WTC11 (cell line): ENCODE data around the gene ATP5MC2. TPM values are rescaled to one million over a fixed set of nuclear protein-coding genes. Genes with fewer than 3 reads are reported as not detected.

Source experiments
- ATAC-seq: fragments of 200-7000 bp; cut with Tn5 transposase; 2 replicates; pipeline ENCODE4 v1.10.0; 2021; ENCODE audit warnings: mild to moderate bottlenecking, moderate library complexity
- CTCF ChIA-PET: fragments of 300-600 bp; sonication (Branson Sonifier 250); formaldehyde crosslinking; loops from one replicate; lab custom pipeline; 2021; ENCODE audit warnings: antibody characterized with exemption; lab: Charles Lee
- POLR2A ChIA-PET: fragments of 350-600 bp; sonication (Branson Sonifier 250); formaldehyde crosslinking; loops from one replicate; lab custom pipeline; 2021; ENCODE audit warnings: antibody characterized with exemption; lab: Charles Lee
- DNase-seq: peaks from one replicate; pipeline ENCODE4 v3.0.0; 2021; ENCODE audit warnings: low spot score
- H3K27ac Mint-ChIP-seq: 2 replicates; pipeline ENCODE4 v1.8.0; 2021; ENCODE audit warnings: mixed read lengths
- H3K27me3 Mint-ChIP-seq: 2 replicates; pipeline ENCODE4 v1.8.0; 2021; ENCODE audit warnings: low read depth, mild to moderate bottlenecking, moderate library complexity, mixed read lengths
- H3K36me3 Mint-ChIP-seq: 2 replicates; pipeline ENCODE4 v1.8.0; 2021; ENCODE audit warnings: mixed read lengths
- H3K4me1 Mint-ChIP-seq: 2 replicates; pipeline ENCODE4 v1.8.0; 2022; ENCODE audit warnings: mixed read lengths
- H3K4me3 Mint-ChIP-seq: 2 replicates; pipeline ENCODE4 v1.8.0; 2021; ENCODE audit warnings: mild to moderate bottlenecking, moderate library complexity, mixed read lengths
- H3K9me3 Mint-ChIP-seq: 2 replicates; pipeline ENCODE4 v1.8.0; 2021; ENCODE audit warnings: mixed read lengths
- AFF4 ChIP-seq: sonication (generic); formaldehyde crosslinking; IDR thresholded peaks from 2 replicates; pipeline ENCODE4 v1.8.1; 2023; ENCODE audit warnings: mild to moderate bottlenecking, missing genetic modification reagents, borderline replicate concordance
- ATF1 ChIP-seq: sonication (generic); formaldehyde crosslinking; IDR thresholded peaks from 2 replicates; pipeline ENCODE4 v1.8.1; 2023; ENCODE audit warnings: mild to moderate bottlenecking, moderate library complexity, missing genetic modification reagents
- CBFB ChIP-seq: sonication (generic); formaldehyde crosslinking; IDR thresholded peaks from 2 replicates; pipeline ENCODE4 v1.8.1; 2022; ENCODE audit warnings: mild to moderate bottlenecking, low read depth, missing genetic modification reagents
- CREB1 ChIP-seq: sonication (generic); formaldehyde crosslinking; IDR thresholded peaks from 2 replicates; pipeline ENCODE4 v1.8.0; 2023; ENCODE audit warnings: mild to moderate bottlenecking, missing genetic modification reagents
- FOXP1 ChIP-seq: sonication (generic); formaldehyde crosslinking; IDR thresholded peaks from 2 replicates; pipeline ENCODE4 v1.8.0; 2022; ENCODE audit warnings: missing genetic modification reagents, mild to moderate bottlenecking, moderate library complexity, borderline replicate concordance
- GRHL2 ChIP-seq: fragments of 250-450 bp; sonication (Bioruptor Pico); IDR thresholded peaks from 2 replicates; pipeline ENCODE4 v1.8.0; 2022; ENCODE audit warnings: mild to moderate bottlenecking, moderate library complexity; ENCODE audit not compliant: insufficient replicate concordance, severe bottlenecking
- JAZF1 ChIP-seq: fragments of 250-450 bp; sonication (Bioruptor Pico); IDR thresholded peaks from 2 replicates; pipeline ENCODE4 v1.9.0; 2021; ENCODE audit warnings: moderate library complexity, mild to moderate bottlenecking, inconsistent platforms
- MYBL2 ChIP-seq: sonication (generic); formaldehyde crosslinking; IDR thresholded peaks from 2 replicates; pipeline ENCODE4 v1.8.1; 2023; ENCODE audit warnings: mild to moderate bottlenecking, moderate library complexity, missing genetic modification reagents
- NFE2L1 ChIP-seq: sonication (generic); formaldehyde crosslinking; IDR thresholded peaks from 2 replicates; pipeline ENCODE4 v1.8.1; 2023; ENCODE audit warnings: missing genetic modification reagents
- NR3C1 ChIP-seq: sonication (generic); formaldehyde crosslinking; conservative IDR thresholded peaks from 2 replicates; pipeline ENCODE4 v1.8.1; 2023; ENCODE audit warnings: low read depth, mild to moderate bottlenecking, missing genetic modification reagents
- PRRX2 ChIP-seq: fragments of 250-450 bp; sonication (Bioruptor Pico); IDR thresholded peaks from 2 replicates; pipeline ENCODE4 v1.8.0; 2021; ENCODE audit warnings: mild to moderate bottlenecking
- RELA ChIP-seq: sonication (generic); formaldehyde crosslinking; IDR thresholded peaks from 2 replicates; pipeline ENCODE4 v1.8.1; 2022; ENCODE audit warnings: missing genetic modification reagents, mild to moderate bottlenecking, borderline replicate concordance
- TEAD1 ChIP-seq: sonication (generic); formaldehyde crosslinking; IDR thresholded peaks from 2 replicates; pipeline ENCODE4 v1.8.0; 2022; ENCODE audit warnings: mild to moderate bottlenecking, missing genetic modification reagents
- TEAD4 ChIP-seq: sonication (generic); formaldehyde crosslinking; IDR thresholded peaks from 2 replicates; pipeline ENCODE4 v1.8.0; 2022; ENCODE audit warnings: mild to moderate bottlenecking, missing genetic modification reagents
- ZNF121 ChIP-seq: sonication (generic); formaldehyde crosslinking; IDR thresholded peaks from 2 replicates; pipeline ENCODE4 v1.8.0; 2023; ENCODE audit warnings: missing genetic modification reagents
- ZNF232 ChIP-seq: sonication (generic); formaldehyde crosslinking; IDR thresholded peaks from 2 replicates; pipeline ENCODE4 v1.8.0; 2022; ENCODE audit warnings: mild to moderate bottlenecking, missing genetic modification reagents
- ZNF416 ChIP-seq: fragments of 250-450 bp; sonication (Bioruptor Pico); IDR thresholded peaks from 2 replicates; pipeline ENCODE4 v1.9.0; 2021; ENCODE audit warnings: mild to moderate bottlenecking, inconsistent platforms
- ZSCAN18 ChIP-seq: fragments of 250-450 bp; sonication (Bioruptor Pico); IDR thresholded peaks from 2 replicates; pipeline ENCODE4 v2.1.2; 2022; ENCODE audit warnings: mild to moderate bottlenecking, moderate library complexity
- total RNA-seq: library from RNA; stranded (reverse); gene quantifications from 3 replicates; pipeline ENCODE4 v1.2.3, GENCODE V29; 2021
- TF ChIP-seq, protein P1 (sequence below): sonication (generic); formaldehyde crosslinking; IDR thresholded peaks from 2 replicates; pipeline ENCODE4 v1.8.1; 2022; ENCODE audit warnings: missing genetic modification reagents, borderline replicate concordance
- TF ChIP-seq, protein P2 (sequence below): fragments of 250-450 bp; sonication (Bioruptor Pico); IDR thresholded peaks from 2 replicates; pipeline ENCODE4 v1.9.0; 2021; ENCODE audit warnings: mild to moderate bottlenecking, borderline replicate concordance

The ATP5MC2 gene
- total RNA-seq, 1 experiment from 2014 or later = 411 TPM

DNA sequence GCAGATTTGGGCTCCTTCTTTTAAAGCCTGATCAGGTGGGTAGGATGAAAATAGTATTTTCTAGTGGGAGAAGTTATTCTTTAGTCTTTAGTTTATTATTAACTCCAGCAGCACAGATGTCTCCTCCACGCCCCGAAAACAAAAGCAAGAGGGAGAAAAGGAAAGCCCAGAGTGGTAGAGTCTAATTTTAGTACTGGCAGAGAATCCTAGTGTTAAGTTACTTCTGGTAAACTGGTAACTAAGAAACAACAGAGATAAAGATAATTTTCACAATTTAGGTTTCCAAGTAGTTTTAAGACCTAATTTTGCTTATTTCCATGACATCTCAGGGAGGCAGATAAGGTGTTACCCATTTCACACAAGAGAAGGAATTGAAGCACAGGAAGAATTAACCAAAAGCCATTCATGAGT lies 16.3 kb downstream of the ATP5MC2 start:
- Mint-ChIP-seq H3K27ac (peak overlapping the region; percentile 96), H3K4me1 (peaks cover 14% of the 10 kb centered on the region), H3K27me3 (no peaks in the 10 kb centered on the region), H3K9me3 (no peaks in the 10 kb centered on the region), H3K36me3 (peaks cover 20% of the 10 kb centered on the region), H3K4me3 (no peak overlapping the region)
- no peak for DNase-seq
- ATAC-seq = no peak
- TF ChIP-seq TEAD4 (CRISPR knock-in tag) (no peak), NR3C1 (CRISPR knock-in tag) (no peak), RELA (CRISPR knock-in tag) (no peak), FOXP1 (CRISPR knock-in tag) (no peak), TEAD1 (CRISPR knock-in tag) (no peak), MYBL2 (CRISPR knock-in tag) (no peak), PRRX2 (no peak)
- TF ChIP-seq, protein P1, sequence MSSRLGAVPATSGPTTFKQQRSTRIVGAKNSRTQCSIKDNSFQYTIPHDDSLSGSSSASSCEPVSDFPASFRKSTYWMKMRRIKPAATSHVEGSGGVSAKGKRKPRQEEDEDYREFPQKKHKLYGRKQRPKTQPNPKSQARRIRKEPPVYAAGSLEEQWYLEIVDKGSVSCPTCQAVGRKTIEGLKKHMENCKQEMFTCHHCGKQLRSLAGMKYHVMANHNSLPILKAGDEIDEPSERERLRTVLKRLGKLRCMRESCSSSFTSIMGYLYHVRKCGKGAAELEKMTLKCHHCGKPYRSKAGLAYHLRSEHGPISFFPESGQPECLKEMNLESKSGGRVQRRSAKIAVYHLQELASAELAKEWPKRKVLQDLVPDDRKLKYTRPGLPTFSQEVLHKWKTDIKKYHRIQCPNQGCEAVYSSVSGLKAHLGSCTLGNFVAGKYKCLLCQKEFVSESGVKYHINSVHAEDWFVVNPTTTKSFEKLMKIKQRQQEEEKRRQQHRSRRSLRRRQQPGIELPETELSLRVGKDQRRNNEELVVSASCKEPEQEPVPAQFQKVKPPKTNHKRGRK (CRISPR knock-in tag) = no peak
- POLR2A ChIA-PET = interaction anchor here (1.5 to 2.1 kb wide), 2 partner anchors 16 to 18 kb away, joined by 4 to 9 read pairs; partner anchors contain the start of gene ATP5MC2
- CTCF ChIA-PET = interaction anchor here (3.0 to 3.3 kb wide), 2 partner anchors 17 to 116 kb away, joined by 20 to 24 read pairs; partner anchors contain the start of gene ATP5MC2

DNA sequence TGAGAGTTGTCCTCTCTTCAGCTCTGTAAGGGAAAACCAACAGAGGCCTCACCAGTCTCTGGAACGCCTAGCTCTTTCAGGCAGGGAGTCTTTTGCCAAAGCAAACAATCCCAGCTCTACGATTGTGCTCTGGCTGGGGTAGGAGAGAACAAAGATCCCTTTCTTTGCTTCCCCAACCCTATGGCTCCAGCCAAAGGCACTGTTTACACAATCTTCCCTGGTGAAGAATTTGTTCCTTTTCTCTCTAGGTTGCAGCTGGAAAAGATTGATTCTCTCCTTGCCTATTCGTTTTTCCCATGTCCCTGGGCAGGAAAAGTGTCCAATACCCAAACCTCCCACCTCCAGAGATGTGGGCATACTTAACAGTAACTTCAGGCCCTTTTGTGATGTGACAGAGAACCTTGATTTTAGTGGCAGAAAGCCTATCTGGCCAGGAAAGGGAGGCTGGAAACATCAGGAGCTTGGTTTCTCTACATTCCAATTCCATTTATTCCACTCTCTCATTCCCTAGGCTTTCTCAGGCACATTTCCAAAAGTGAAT lies 16.8 kb downstream of the ATP5MC2 start:
- Mint-ChIP-seq H3K27ac (peak overlapping the region; percentile 96), H3K27me3 (no peaks in the 10 kb centered on the region), H3K4me3 (no peak overlapping the region), H3K36me3 (peaks cover 16% of the 10 kb centered on the region), H3K4me1 (peaks cover 14% of the 10 kb centered on the region), H3K9me3 (no peaks in the 10 kb centered on the region)
- TF ChIP-seq AFF4 (CRISPR knock-in tag) (no peak), CBFB (CRISPR knock-in tag) (no peak), JAZF1 (CRISPR knock-in tag) (no peak), ATF1 (CRISPR knock-in tag) (no peak), TEAD4 (CRISPR knock-in tag) (no peak), CREB1 (CRISPR knock-in tag) (no peak), ZNF232 (CRISPR knock-in tag) (no peak), ZSCAN18 (CRISPR knock-in tag) (no peak), NFE2L1 (CRISPR knock-in tag) (no peak), GRHL2 (CRISPR knock-in tag) (no peak), ZNF121 (CRISPR knock-in tag) (no peak), ZNF416 (CRISPR knock-in tag) (no peak)
- TF ChIP-seq, protein P2, sequence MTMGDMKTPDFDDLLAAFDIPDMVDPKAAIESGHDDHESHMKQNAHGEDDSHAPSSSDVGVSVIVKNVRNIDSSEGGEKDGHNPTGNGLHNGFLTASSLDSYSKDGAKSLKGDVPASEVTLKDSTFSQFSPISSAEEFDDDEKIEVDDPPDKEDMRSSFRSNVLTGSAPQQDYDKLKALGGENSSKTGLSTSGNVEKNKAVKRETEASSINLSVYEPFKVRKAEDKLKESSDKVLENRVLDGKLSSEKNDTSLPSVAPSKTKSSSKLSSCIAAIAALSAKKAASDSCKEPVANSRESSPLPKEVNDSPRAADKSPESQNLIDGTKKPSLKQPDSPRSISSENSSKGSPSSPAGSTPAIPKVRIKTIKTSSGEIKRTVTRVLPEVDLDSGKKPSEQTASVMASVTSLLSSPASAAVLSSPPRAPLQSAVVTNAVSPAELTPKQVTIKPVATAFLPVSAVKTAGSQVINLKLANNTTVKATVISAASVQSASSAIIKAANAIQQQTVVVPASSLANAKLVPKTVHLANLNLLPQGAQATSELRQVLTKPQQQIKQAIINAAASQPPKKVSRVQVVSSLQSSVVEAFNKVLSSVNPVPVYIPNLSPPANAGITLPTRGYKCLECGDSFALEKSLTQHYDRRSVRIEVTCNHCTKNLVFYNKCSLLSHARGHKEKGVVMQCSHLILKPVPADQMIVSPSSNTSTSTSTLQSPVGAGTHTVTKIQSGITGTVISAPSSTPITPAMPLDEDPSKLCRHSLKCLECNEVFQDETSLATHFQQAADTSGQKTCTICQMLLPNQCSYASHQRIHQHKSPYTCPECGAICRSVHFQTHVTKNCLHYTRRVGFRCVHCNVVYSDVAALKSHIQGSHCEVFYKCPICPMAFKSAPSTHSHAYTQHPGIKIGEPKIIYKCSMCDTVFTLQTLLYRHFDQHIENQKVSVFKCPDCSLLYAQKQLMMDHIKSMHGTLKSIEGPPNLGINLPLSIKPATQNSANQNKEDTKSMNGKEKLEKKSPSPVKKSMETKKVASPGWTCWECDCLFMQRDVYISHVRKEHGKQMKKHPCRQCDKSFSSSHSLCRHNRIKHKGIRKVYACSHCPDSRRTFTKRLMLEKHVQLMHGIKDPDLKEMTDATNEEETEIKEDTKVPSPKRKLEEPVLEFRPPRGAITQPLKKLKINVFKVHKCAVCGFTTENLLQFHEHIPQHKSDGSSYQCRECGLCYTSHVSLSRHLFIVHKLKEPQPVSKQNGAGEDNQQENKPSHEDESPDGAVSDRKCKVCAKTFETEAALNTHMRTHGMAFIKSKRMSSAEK (CRISPR knock-in tag) = no peak
- CTCF ChIA-PET = interaction anchor here (0.6 to 3.3 kb wide), 4 partner anchors 17 to 116 kb away, joined by 3 to 24 read pairs (median 12); partner anchors contain the start of gene ATP5MC2
- ATAC-seq (peak; percentile 92), DNase-seq (no peak)
- POLR2A ChIA-PET = interaction anchor here (1.5 to 2.1 kb wide), 2 partner anchors 17 to 19 kb away, joined by 4 to 9 read pairs; partner anchors contain the start of gene ATP5MC2
